HTERT RPE-1 (cell line): ENCODE results near the gene ZNF318.

Experiments
- in situ Hi-C: fragments of 300-500 bp; cut with MboI; formaldehyde crosslinking; loops from 4 replicates; pipeline ENCODE4 v1.14.3; 2020; ENCODE audit warnings: low sequenced_read_pairs

The ZNF318 gene

DNA sequence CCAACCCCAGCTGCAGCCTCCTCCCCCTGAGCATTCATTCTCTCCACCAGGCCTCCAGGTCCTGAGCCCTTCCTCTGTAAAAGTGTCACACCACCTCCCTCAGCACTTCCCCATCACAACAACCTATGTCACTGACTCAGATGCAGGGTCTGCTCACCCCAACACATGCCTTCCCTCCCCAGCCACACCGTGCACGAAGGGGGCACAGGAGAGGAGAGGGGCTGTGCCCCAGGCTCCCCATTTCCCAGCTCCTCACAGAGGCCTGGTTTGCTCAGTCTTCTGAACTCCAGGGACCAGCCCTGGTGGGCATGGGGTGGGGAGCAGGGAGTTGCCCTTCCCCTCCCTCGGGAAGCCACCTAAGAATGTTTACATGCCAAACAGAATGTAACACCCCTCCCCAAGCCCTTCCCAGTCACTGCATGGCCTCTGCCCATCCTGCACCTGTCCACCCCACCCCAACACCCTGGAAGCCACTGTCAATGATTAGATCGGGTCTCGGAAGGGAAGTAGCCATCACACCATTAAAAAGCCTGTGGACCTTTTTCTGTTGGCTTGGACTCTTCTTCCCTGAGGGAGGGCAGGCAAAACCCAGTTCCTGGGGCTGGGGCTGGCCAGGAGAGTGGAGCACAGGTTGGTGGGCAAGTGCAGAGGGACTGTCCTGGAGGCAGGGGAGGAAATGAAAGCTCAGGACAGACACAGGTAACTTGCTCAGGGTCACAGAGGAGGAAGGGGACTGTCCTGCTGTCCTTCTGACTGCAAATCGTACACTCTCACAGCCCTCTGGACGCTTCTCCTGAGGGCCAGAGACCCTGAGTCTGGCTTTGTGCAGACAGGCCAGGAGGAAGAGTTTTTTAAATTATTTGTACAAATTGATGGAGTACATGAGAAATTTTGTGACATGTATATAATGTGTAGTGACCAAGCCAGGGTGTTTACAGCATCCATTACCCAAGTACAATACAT, 81.4 kb downstream of the ZNF318 start:
- in situ Hi-C loops: no loop called here

DNA sequence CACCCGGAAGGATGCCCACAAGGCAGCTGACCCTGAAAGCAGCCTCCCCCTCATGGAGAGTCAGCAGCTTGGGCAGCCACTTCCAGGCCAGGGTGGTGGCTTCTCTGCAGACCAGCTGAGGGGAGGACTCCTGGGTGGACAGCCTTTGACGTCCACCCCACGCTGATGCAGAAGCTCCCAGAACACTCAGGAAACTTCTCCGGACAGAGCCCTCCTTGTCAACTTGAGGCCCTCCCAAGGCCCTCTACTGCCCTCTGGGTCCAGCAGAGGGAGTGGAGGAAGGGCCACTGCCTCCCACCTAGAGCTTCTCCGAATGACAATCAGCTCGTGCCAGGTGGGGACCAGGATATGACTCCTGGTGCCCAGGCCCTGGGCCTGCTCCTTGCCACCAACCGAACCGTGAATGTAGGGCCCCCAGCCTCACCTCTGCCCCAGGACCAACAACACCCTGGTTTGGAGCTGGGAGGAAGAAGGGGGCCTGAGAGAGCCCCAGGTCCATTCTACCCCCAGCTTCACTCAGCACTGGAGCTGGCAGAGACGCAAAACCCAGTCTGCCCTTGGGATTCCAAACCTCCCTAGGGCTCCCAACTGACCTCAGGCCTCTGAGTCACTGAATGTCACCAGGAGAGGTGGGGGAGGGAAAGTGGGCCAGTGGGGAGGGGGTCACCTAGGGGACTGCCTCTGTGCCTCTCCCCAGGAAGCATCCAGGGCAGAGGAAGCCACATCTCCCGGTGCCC, 82.3 kb downstream of the ZNF318 start:
- in situ Hi-C loops: no loop called here

DNA sequence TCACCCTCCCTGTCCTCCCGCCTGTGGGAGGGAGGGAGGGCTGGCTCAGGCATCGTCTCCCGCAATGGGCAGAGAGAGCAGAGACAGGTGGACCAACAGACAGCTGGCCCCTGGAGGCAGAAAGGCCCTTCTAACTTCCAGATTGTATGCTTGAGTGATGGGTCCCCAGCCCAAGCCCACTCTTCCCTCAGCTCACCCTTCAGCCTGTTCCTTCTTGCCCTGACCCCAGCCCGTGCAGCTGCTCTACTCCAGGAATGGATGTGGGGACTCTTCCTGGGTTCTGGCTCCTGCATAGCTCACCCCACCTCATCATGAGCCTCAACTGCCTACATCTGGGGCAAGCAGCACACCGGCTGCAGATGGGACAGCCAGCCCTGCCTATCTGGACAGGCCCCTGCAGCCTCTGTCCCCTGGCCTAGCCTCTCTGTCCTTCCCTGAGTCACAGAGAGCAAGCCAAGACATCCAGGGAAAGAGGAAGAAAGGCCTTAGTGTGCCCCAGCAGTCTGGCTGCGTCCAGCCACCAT, 82.9 kb downstream of the ZNF318 start:
- in situ Hi-C loops: no loop called here
